SK-N-SH (cell line): ENCODE measurements around the gene CCDC122. TPM values are rescaled to one million over a fixed set of nuclear protein-coding genes. Genes with fewer than 3 reads are reported as not detected.

Source experiments
- CTCF ChIA-PET: fragments of 300-600, 350-600 bp; formaldehyde crosslinking; extraction: SDS; loops from one replicate; lab custom pipeline; 2021; lab: Yijun Ruan, JAX
- POLR2A ChIA-PET: fragments of 350-600 bp; sonication (Branson Sonifier 250); formaldehyde crosslinking; extraction: SDS; loops from one replicate; lab custom pipeline; 2020; ENCODE audit warnings: antibody characterized with exemption, inconsistent platforms; lab: Yijun Ruan, JAX
- DNase-seq: peaks from one replicate; pipeline ENCODE4 v3.0.0; 2012
- H2AFZ ChIP-seq: fragments of 200-600 bp; sonication (generic); 2 replicates; pipeline ENCODE4 v1.8.1; 2016; ENCODE audit warnings: antibody characterized with exemption, mild to moderate bottlenecking, low read depth
- H3F3A ChIP-seq: fragments of 200-600 bp; sonication (generic); replicated peaks from 2 replicates; pipeline ENCODE3; 2016; ENCODE audit warnings: antibody characterized with exemption, mild to moderate bottlenecking; ENCODE audit not compliant: insufficient read depth
- H3K27ac ChIP-seq, 2 experiments: fragments of 200-500 bp in 1 of 2; fragments of 200-600 bp in 1 of 2; sonication (Bioruptor generic) in 1 of 2; sonication (generic), shearing (Covaris generic) in 1 of 2; 2 replicates each; pipeline versions ENCODE4 v1.5.1 to v1.6.1; 2014 to 2016; ENCODE audit warnings: low read depth in 2 of 2, inconsistent platforms in 1 of 2, low read length in 1 of 2, mild to moderate bottlenecking in 1 of 2, mixed read lengths in 1 of 2
- H3K27me3 ChIP-seq: fragments of 200-600 bp; sonication (generic), shearing (Covaris generic); 2 replicates; pipeline ENCODE4 v1.6.1; 2016; ENCODE audit warnings: mixed run types; ENCODE audit not compliant: insufficient read depth
- H3K36me3 ChIP-seq, 2 experiments: fragments of 200-500 bp in 1 of 2; fragments of 200-600 bp in 1 of 2; sonication (Bioruptor generic) in 1 of 2; sonication (generic) in 1 of 2; replicated peaks in 1 of 2; 2 replicates each; pipeline versions ENCODE3 to v1.5.1; 2014 to 2016; ENCODE audit warnings: low read length in 1 of 2, mild to moderate bottlenecking in 1 of 2; ENCODE audit not compliant: insufficient read depth in 2 of 2, control insufficient read depth in 1 of 2
- H3K4me1 ChIP-seq, 2 experiments: fragments of 200-500 bp in 1 of 2; fragments of 200-600 bp in 1 of 2; sonication (Bioruptor generic) in 1 of 2; sonication (generic), shearing (Covaris generic) in 1 of 2; 2 replicates each; pipeline versions ENCODE4 v1.5.1 to v1.6.1; 2014 to 2016; ENCODE audit warnings: low read depth in 1 of 2, low read length in 1 of 2, mixed run types in 1 of 2; ENCODE audit not compliant: insufficient read depth in 2 of 2, control insufficient read depth in 1 of 2
- H3K4me2 ChIP-seq: fragments of 200-600 bp; sonication (generic), shearing (Covaris generic); 2 replicates; pipeline ENCODE4 v1.6.1; 2017; ENCODE audit warnings: mixed run types
- H3K4me3 ChIP-seq, 2 experiments: fragments of 200-500 bp in 1 of 2; fragments of 200-600 bp in 1 of 2; sonication (Bioruptor generic) in 1 of 2; sonication (generic), shearing (Covaris generic) in 1 of 2; 2 replicates each; pipeline versions ENCODE4 v1.5.1 to v1.8.1; 2014 to 2016; ENCODE audit warnings: low read depth in 2 of 2, inconsistent platforms in 1 of 2, low read length in 1 of 2, mild to moderate bottlenecking in 1 of 2, mixed read lengths in 1 of 2, moderate library complexity in 1 of 2
- H3K79me2 ChIP-seq: fragments of 200-600 bp; sonication (generic); 2 replicates; pipeline ENCODE4 v1.8.1; 2017; ENCODE audit warnings: mild to moderate bottlenecking; ENCODE audit not compliant: insufficient read depth
- H3K9ac ChIP-seq: fragments of 200-600 bp; sonication (generic); 2 replicates; pipeline ENCODE4 v1.6.1; 2017; ENCODE audit warnings: mixed run types
- H3K9me2 ChIP-seq: fragments of 200-600 bp; sonication (generic); 2 replicates; pipeline ENCODE4 v1.6.1; 2017; ENCODE audit warnings: mixed run types
- H3K9me3 ChIP-seq: fragments of 200-600 bp; sonication (generic); 2 replicates; pipeline ENCODE4 v1.6.1; 2017; ENCODE audit warnings: mixed run types, mild to moderate bottlenecking, moderate library complexity
- H4K20me1 ChIP-seq: fragments of 200-600 bp; sonication (generic); 2 replicates; pipeline ENCODE4 v1.6.1; 2017; ENCODE audit warnings: mild to moderate bottlenecking, mixed run types; ENCODE audit not compliant: insufficient read depth
- CTCF ChIP-seq: fragments of 200-600 bp; sonication (generic); IDR thresholded peaks from 2 replicates; pipeline ENCODE4 v1.6.1; 2017; ENCODE audit warnings: antibody characterized with exemption, mild to moderate bottlenecking, moderate library complexity
- ELF1 ChIP-seq: IDR thresholded peaks from 2 replicates; pipeline ENCODE4 v1.4.0; 2012
- EP300 ChIP-seq, 2 experiments: IDR thresholded peaks; 2 replicates each; pipeline versions ENCODE4 v1.4.0 to v1.6.1; 2012; ENCODE audit warnings: borderline replicate concordance in 1 of 2, low read depth in 1 of 2, low read length in 1 of 2
- FOXJ3 ChIP-seq: sonication (generic); formaldehyde crosslinking; IDR thresholded peaks from 2 replicates; pipeline ENCODE4 v1.5.1; 2020; ENCODE audit warnings: mild to moderate bottlenecking, missing genetic modification reagents
- FOXM1 ChIP-seq: IDR thresholded peaks from 2 replicates; pipeline ENCODE4 v1.4.0; 2012; ENCODE audit warnings: low read depth, mild to moderate bottlenecking
- JUND ChIP-seq: IDR thresholded peaks from 2 replicates; pipeline ENCODE4 v1.4.0; 2012
- RAD21 ChIP-seq: IDR thresholded peaks from 2 replicates; pipeline ENCODE4 v1.6.1; 2012; ENCODE audit warnings: mild to moderate bottlenecking, low read length
- SIN3A ChIP-seq: IDR thresholded peaks from 2 replicates; pipeline ENCODE4 v1.6.1; 2012; ENCODE audit warnings: low read depth, mild to moderate bottlenecking, low read length, moderate library complexity, borderline replicate concordance
- SMC3 ChIP-seq: IDR thresholded peaks from 2 replicates; pipeline ENCODE4 v1.6.1; 2012; ENCODE audit warnings: low read depth, low read length, improper control_type of control experiment
- USF1 ChIP-seq: IDR thresholded peaks from 2 replicates; pipeline ENCODE4 v1.4.0; 2012; ENCODE audit warnings: low read depth, borderline replicate concordance
- ZBTB33 ChIP-seq: IDR thresholded peaks from 2 replicates; pipeline ENCODE4 v1.4.0; 2012; ENCODE audit warnings: low read depth, borderline replicate concordance
- WGBS: methylation state at CpG from one replicate; pipeline ENCODE4 v1.1.6; 2017; ENCODE audit warnings: low lambda C conversion rate; 5-methylcytosine and 5-hydroxymethylcytosine counted together
- polyA plus RNA-seq, 3 experiments: library from polyadenylated mRNA; depleted of rRNA; stranded (reverse); fragments of >200 nt; gene quantifications; 2 replicates each; pipeline ENCODE4 v1.2.3, GENCODE V29; 2012

CCDC122 gene
- polyA plus RNA-seq, 1 of the 3 experiments (the other 2 are of a cell fraction), result 1.4 TPM

GRCh38 chr13:43792076-43792881 lies 87.3 kb downstream of the CCDC122 start (continued):
- TF ChIP-seq EP300 (IDR thresholded peaks at IDR 0.05; ENCODE audit: borderline replicate concordance in 1 of 2, low read depth in 1 of 2, low read length in 1 of 2) (peak; percentile 5 to 40; a peak in 1 of 4 replicates), ELF1 (no peak), CTCF (no peak)

- Histone ChIP-seq H3K27ac (no peak overlapping the region), H4K20me1 (no peaks in the 10 kb centered on the region)
- WGBS, result 54% methylated on average over 2 of the region's 2 CpGs
- CTCF ChIA-PET, result interaction anchor here (0.8 to 4.8 kb wide), 5 partner anchors 12 to 589 kb away, joined by 3 to 28 read pairs (median 9); no protein-coding TSS in a partner anchor
- DNase-seq, result peak; percentile 49
- no peak for TF ChIP-seq JUND
- TF ChIP-seq CTCF, result peak; percentile 59
- TF ChIP-seq SMC3, result peak; percentile 42; the same call in 1 of the 2 replicates
- TF ChIP-seq RAD21, result peak; percentile 51
- TF ChIP-seq, all 33 proteins: peak for 3
- Histone ChIP-seq H2AFZ (no peak overlapping the region; the same call in 1 of the 2 replicates), H3K79me2 (no peaks in the 10 kb centered on the region), H3K4me2 (peak overlapping the region; percentile 90), H3F3A (peaks cover 35% of the 10 kb centered on the region), H3K9me3 (no peaks in the 10 kb centered on the region), H3K27me3 (no peaks in the 10 kb centered on the region), H3K36me3 (no peaks in the 10 kb centered on the region), H3K4me3 (peak overlapping the region; percentile 72 to 73; a peak in 2 of 4 replicates), H3K4me1 (peaks cover 0 to 23% of the 10 kb centered on the region in 2 experiments; a peak in 3 of 4 replicates), H3K9me2 (no peaks in the 10 kb centered on the region), H3K9ac (peak overlapping the region; percentile 62; the same call in 1 of the 2 replicates)
- POLR2A ChIA-PET, result no interaction called here
These were observed 91.5 kb downstream of the CCDC122 start for GRCh38 chr13:43787997-43788396.

GRCh38 chr13:43787518-43787891 lies 92.0 kb downstream of the CCDC122 start:
- Histone ChIP-seq H3K9me2 (no peaks in the 10 kb centered on the region), H3K4me3 (peak overlapping the region; percentile 72 to 73), H3K9me3 (no peaks in the 10 kb centered on the region), H3F3A (peaks cover 32% of the 10 kb centered on the region), H3K79me2 (no peaks in the 10 kb centered on the region), H2AFZ (peak overlapping the region; percentile 81), H3K9ac (peak overlapping the region; percentile 62; the same call in 1 of the 2 replicates), H4K20me1 (no peaks in the 10 kb centered on the region), H3K27ac (peak overlapping the region; percentile 41 to 47; a peak in 2 of 4 replicates), H3K4me1 (peaks cover 0 to 23% of the 10 kb centered on the region in 2 experiments; a peak in 3 of 4 replicates), H3K4me2 (peak overlapping the region; percentile 90), H3K27me3 (no peaks in the 10 kb centered on the region), H3K36me3 (no peaks in the 10 kb centered on the region)
- ChIA-PET POLR2A (no interaction called here), CTCF (interaction anchor here (0.8 to 1.8 kb wide), 5 partner anchors 9 to 588 kb away, joined by 3 to 8 read pairs (median 3); no protein-coding TSS in a partner anchor)
- 37% methylated on average over 6 of the region's 9 CpGs for WGBS
- no peak for DNase-seq
- no peak for TF ChIP-seq JUND
- TF ChIP-seq FOXM1, result no peak
- TF ChIP-seq ZBTB33, result no peak
- no peak for TF ChIP-seq USF1
- TF ChIP-seq SIN3A, result no peak
- TF ChIP-seq RAD21, result no peak
- TF ChIP-seq FOXJ3 (CRISPR knock-in tag), result no peak
- TF ChIP-seq CTCF, result no peak
- TF ChIP-seq EP300 (IDR thresholded peaks at IDR 0.05; ENCODE audit: borderline replicate concordance in 1 of 2, low read depth in 1 of 2, low read length in 1 of 2), result no peak
